ENCODE measurements around the gene CEP135.

DNA sequence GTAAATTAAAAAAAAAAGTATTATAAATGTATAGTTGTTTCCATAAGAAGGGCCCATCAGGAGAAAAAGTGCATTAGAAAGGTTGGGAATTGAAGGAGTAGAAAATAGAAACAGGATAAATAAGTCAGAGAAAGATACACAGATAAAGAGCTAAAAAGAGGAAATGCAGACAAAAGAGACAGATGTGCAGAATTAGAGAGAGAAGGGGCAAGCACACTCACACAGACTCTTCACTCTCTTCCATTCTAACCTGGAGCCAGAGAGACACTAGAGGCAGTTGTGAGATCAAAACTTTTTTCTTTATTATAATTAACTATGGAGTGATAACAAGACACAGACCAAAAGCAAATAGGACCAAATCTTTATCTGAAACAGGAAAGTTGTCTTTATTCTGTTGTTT, 134.1 kb downstream of the CEP135 start:
- no peak for TF ChIP-seq EZH2 (IDR thresholded peaks at IDR 0.05)
- TF ChIP-seq POLR2AphosphoS5 (IDR thresholded peaks at IDR 0.05; ENCODE audit: borderline replicate concordance, low read depth, low read length), result no peak
